ENCODE measurements around the gene SSBP3. TPM values are rescaled to one million over a fixed set of nuclear protein-coding genes. Genes with fewer than 3 reads are reported as not detected.

Gene SSBP3
- polyA plus RNA-seq, 1 donor from 2014 or later: 6.6 TPM

DNA sequence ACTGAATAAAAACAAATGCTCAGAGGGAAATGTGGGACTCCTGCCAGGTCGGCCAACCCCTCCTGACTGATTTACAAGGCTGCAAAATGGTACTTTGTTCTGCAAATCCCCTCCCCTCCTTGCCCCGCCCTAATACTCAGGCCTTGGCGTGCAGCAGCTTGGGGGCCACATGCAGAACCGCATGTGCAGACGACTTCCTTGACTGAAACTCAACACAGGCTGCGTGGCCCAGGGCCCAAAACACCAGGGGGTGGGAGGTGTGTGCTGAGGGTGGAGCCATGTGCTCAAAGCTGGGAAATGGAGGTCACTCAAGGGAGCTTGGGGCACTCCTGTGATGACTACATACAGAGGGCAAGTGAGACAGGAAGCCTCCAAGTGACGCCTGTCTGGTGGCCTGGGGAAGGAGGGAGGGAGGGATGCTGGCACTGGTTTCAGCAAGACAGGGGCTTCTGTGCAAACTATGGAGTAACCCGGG, 119.0 kb downstream of the SSBP3 start:
- H3K9me3 Mint-ChIP-seq: no peaks in the 10 kb centered on the region
- H3K4me1 Mint-ChIP-seq: peaks cover 6 to 23% (median 20%) of the 10 kb centered on the region in 3 donors
- H3K27me3 Mint-ChIP-seq: no peaks in the 10 kb centered on the region
- H3K4me3 Mint-ChIP-seq: peak overlapping the region in 2 of 4 donors; percentile 73 to 80
- H3K27ac Mint-ChIP-seq: no peak overlapping the region
- H3K36me3 Mint-ChIP-seq: no peaks in the 10 kb centered on the region

- H3K9me3 Mint-ChIP-seq: no peaks in the 10 kb centered on the region
- peak overlapping the region in 1 of 3 donors; percentile 73 for H3K27ac Mint-ChIP-seq
- no peak overlapping the region for H3K4me3 Mint-ChIP-seq
- H3K27me3 Mint-ChIP-seq: no peaks in the 10 kb centered on the region
- peaks cover 6 to 25% (median 20%) of the 10 kb centered on the region in 3 donors for H3K4me1 Mint-ChIP-seq
- H3K36me3 Mint-ChIP-seq: no peaks in the 10 kb centered on the region
Measured at GRCh38 chr1:54285815-54286345, 120.3 kb downstream of the SSBP3 start.

DNA sequence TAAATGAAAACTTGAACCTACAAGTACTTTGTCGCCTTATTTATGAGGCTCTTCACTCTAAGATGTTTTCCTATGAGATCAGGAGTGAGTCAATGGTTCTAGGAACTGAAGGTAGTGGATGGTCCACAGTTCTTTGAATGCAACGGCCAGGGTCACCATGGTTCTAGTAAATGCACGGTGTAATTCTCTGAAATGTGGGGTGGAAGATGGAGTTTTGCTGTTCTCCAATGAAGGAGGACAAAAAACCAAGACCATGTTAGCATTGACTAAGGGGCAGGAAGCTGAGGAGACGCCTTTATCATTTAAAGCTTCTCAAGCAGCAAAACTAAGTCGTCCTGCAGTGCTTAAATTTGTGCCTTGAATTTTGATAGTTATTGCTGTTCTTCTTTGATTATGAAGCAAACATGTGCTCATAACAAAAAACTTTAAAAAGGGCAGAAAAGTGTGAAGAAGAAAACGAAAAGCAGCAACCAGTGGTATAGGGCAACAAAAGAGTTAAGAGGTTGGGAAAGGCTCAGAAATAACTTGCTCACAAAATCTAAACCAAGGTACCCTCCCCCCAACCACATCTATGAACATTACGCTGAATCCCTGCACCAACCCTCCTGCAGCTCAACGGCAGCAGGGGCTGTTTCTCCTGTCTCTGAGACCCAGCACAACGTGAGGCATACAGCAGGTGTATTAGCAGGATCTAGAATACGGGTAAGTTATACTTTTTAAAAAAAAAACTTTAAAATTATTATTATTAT, 121.2 kb downstream of the SSBP3 start:
- H3K4me1 Mint-ChIP-seq: peaks cover 10 to 25% (median 20%) of the 10 kb centered on the region in 3 donors
- H3K4me3 Mint-ChIP-seq: no peak overlapping the region
- H3K9me3 Mint-ChIP-seq: no peaks in the 10 kb centered on the region
- H3K27ac Mint-ChIP-seq: no peak overlapping the region
- no peaks in the 10 kb centered on the region for H3K36me3 Mint-ChIP-seq
- H3K27me3 Mint-ChIP-seq: no peaks in the 10 kb centered on the region

DNA sequence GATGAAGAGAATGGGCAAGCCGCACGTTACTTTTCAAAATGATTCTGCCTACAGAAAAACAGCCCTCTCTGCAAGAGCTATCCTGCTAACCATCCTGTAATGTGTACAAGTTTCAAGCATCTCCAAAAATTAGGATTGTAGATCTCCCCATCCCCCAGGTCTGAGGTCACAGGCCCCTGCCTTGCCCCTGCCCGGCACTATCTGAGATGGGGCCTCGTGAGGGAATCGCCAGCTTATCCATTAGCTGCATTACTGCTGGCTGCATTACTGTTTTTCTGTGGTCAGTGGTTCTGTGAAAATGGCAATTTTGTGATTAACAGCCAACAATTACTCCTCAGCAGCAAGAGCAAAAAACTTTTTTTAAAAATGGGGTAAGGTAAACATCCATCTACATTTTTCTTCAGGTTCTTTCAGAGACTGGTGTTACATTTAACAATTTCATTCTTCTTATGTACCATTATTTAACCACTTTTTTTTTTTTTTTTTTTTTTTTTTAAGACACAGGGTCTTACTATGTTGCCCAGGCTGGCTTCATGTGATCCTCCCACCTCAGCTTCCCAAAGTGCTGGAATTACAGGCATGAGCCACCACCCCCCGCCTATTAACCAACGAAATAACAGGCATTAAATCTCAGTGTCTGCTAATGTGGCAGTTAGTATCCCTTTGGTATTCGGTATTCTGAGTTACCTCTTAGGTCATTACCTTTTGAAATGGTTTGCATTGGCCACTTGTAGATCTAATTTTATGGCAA, 122.4 kb downstream of the SSBP3 start:
- Mint-ChIP-seq H3K9me3 (no peaks in the 10 kb centered on the region), H3K27me3 (no peaks in the 10 kb centered on the region), H3K4me1 (peaks cover 10 to 18% (median 16%) of the 10 kb centered on the region in 3 donors), H3K36me3 (no peaks in the 10 kb centered on the region), H3K4me3 (no peak overlapping the region), H3K27ac (no peak overlapping the region)

- Mint-ChIP-seq H3K27me3 (no peaks in the 10 kb centered on the region), H3K36me3 (no peaks in the 10 kb centered on the region), H3K9me3 (no peaks in the 10 kb centered on the region), H3K27ac (no peak overlapping the region), H3K4me1 (peaks cover 12 to 14% (median 14%) of the 10 kb centered on the region in 3 donors), H3K4me3 (no peak overlapping the region)
Measured at GRCh38 chr1:54282101-54282847, 123.9 kb downstream of the SSBP3 start.

- H3K36me3 Mint-ChIP-seq: no peaks in the 10 kb centered on the region
- no peak overlapping the region for H3K4me3 Mint-ChIP-seq
- H3K27me3 Mint-ChIP-seq: no peaks in the 10 kb centered on the region
- H3K4me1 Mint-ChIP-seq: peaks cover 9 to 18% (median 15%) of the 10 kb centered on the region in 3 donors
- no peaks in the 10 kb centered on the region for H3K9me3 Mint-ChIP-seq
- H3K27ac Mint-ChIP-seq: no peak overlapping the region
Measured at GRCh38 chr1:54280651-54281050, 125.5 kb downstream of the SSBP3 start.

- Mint-ChIP-seq H3K27ac (no peak overlapping the region), H3K36me3 (no peaks in the 10 kb centered on the region), H3K4me3 (no peak overlapping the region), H3K9me3 (no peaks in the 10 kb centered on the region), H3K27me3 (no peaks in the 10 kb centered on the region), H3K4me1 (peaks cover 9 to 13% (median 9%) of the 10 kb centered on the region in 3 donors)
Measured at GRCh38 chr1:54279457-54279856, 126.7 kb downstream of the SSBP3 start.

DNA sequence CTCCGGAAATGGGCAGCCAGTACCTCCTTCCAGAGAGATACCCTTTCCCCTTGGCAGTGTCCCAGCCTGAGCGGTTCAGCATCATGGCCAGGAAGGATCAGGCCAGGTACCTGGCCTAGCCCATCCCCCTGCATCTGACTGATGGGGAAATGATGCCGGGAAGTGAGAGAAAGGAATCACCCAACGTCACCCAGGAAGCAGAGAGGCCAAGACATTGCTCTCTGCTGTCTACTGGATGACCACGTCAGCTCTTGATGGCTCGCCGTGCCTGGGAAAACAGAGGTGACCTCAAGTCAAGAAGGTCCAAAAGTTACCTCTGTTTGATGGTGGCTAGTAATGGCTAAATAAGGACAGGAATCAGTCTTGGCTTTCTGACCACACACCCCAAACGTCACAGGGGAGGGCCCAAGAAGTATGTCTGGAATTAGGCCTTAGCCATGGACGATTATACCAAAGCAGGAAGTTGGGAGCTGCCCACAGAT, 127.2 kb downstream of the SSBP3 start:
- H3K4me3 Mint-ChIP-seq: peak overlapping the region in 1 of 4 donors; percentile 12
- H3K4me1 Mint-ChIP-seq: peaks cover 9 to 13% (median 9%) of the 10 kb centered on the region in 3 donors
- no peaks in the 10 kb centered on the region for H3K36me3 Mint-ChIP-seq
- H3K9me3 Mint-ChIP-seq: no peaks in the 10 kb centered on the region
- no peak overlapping the region for H3K27ac Mint-ChIP-seq
- no peaks in the 10 kb centered on the region for H3K27me3 Mint-ChIP-seq

DNA sequence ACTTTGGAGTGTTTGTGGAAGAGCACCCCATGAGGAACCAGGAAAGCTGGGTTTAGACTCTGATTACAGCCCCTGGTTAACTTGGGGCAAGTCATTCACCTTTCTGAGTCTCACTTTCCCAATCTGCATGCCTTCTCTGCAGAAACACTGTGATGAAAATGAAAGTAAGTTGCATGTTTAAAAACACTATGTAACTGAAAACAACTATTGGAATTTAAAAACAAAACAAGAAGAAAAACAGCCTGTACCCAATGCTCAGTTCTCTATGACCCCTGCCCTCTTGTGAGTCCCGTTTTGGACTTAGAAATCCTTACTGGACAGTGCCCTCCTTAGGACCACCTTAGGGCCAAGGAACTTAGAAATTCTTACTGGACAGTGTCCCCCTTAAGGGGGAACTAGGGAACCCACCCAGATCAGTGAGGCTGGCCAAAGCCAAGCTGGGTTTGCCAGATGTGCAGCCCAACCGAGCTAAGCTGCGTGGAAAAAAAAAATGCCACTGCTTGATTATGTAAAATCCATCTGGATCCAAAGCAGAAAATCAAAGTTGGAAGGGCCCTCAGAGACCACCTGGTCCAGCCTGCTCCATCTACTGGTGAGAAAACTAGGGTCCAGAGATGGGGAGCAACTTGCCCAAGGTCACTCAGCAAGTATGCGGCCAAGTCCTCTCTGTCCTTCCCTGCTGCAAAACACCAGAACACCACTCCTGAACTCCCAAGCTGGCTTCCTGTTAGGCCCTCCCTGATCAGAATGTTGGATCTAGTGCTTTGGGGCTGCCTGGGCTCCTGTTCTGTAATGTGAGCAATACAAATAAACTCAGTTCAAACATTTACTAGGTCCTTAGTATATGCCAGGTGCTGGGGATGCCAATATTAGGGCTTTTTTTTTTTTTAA, 128.5 kb downstream of the SSBP3 start:
- H3K4me1 Mint-ChIP-seq: peaks cover 9 to 15% (median 11%) of the 10 kb centered on the region in 3 donors
- H3K4me3 Mint-ChIP-seq: no peak overlapping the region
- H3K27ac Mint-ChIP-seq: peak overlapping the region in 1 of 3 donors; percentile 28
- no peaks in the 10 kb centered on the region for H3K36me3 Mint-ChIP-seq
- H3K9me3 Mint-ChIP-seq: no peaks in the 10 kb centered on the region
- no peaks in the 10 kb centered on the region for H3K27me3 Mint-ChIP-seq

GRCh38 chr1:54276617-54277450, 129.4 kb downstream of the SSBP3 start:
- Mint-ChIP-seq H3K36me3 (no peaks in the 10 kb centered on the region), H3K27me3 (no peaks in the 10 kb centered on the region), H3K4me1 (peaks cover 7 to 16% (median 10%) of the 10 kb centered on the region in 3 donors), H3K27ac (peak overlapping the region in 1 of 3 donors; percentile 28), H3K4me3 (no peak overlapping the region), H3K9me3 (no peaks in the 10 kb centered on the region)

DNA sequence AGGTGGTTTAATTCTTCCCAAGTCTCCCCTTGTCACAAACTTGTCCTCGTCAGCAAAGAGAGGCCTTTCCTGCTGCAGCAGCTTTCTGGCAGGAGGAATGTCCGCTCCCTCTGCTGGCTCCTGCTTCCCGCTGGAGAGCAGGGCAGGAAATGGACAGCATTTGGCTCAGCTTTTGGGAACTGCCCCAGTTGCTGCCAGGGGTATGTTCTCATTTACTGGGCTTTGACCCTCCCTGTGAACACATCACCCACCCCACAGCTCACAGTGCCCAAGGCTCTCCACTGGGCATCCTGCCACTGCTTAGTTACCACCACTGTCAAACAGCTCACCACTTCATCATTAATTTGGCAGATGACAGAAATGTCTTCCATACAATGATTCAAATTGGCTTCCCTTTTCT, 130.8 kb downstream of the SSBP3 start:
- Mint-ChIP-seq H3K4me3 (no peak overlapping the region), H3K9me3 (no peaks in the 10 kb centered on the region), H3K27me3 (no peaks in the 10 kb centered on the region), H3K4me1 (peaks cover 7 to 16% (median 10%) of the 10 kb centered on the region in 3 donors), H3K36me3 (no peaks in the 10 kb centered on the region), H3K27ac (no peak overlapping the region)

- Mint-ChIP-seq H3K36me3 (no peaks in the 10 kb centered on the region), H3K27me3 (no peaks in the 10 kb centered on the region), H3K27ac (no peak overlapping the region), H3K4me1 (peaks cover 7 to 12% (median 10%) of the 10 kb centered on the region in 3 donors), H3K4me3 (no peak overlapping the region), H3K9me3 (no peaks in the 10 kb centered on the region)
Measured at GRCh38 chr1:54274881-54275280, 131.3 kb downstream of the SSBP3 start.

GRCh38 chr1:54274448-54274847, 131.7 kb downstream of the SSBP3 start:
- Mint-ChIP-seq H3K9me3 (no peaks in the 10 kb centered on the region), H3K4me1 (peaks cover 7 to 12% (median 10%) of the 10 kb centered on the region in 3 donors), H3K36me3 (no peaks in the 10 kb centered on the region), H3K4me3 (no peak overlapping the region), H3K27me3 (no peaks in the 10 kb centered on the region), H3K27ac (no peak overlapping the region)
